T-helper 17 cell (primary cell): ENCODE measurements around the gene DCTPP1. TPM values are rescaled to one million over a fixed set of nuclear protein-coding genes. Genes with fewer than 3 reads are reported as not detected.
A peak's percentile ranks its signal among the peaks of the same experiment; 100 is the strongest.
"Not testable (repeated sequence)": the region's sequence is repeated elsewhere in the genome, so short reads cannot be mapped to it uniquely, and the experiment has no call there.

Experiments
- ATAC-seq: fragments of 150-1000 bp; cut with Tn5 transposase; 2 replicates; pipeline ENCODE4 v1.10.0; 2021; ENCODE audit warnings: mild to moderate bottlenecking, moderate library complexity
- DNase-seq, 3 donors: peaks; one replicate each; pipeline versions ENCODE4 v3.0.0 to v3.0.0-alpha.2; 2020 to 2021
- H3K9me3 ChIP-seq: one replicate; pipeline ENCODE4 v1.7.0; 2013; ENCODE audit warnings: low read length, mild to moderate bottlenecking; ENCODE audit not compliant: control insufficient read depth, poor library complexity, severe bottlenecking
- H3K27ac Mint-ChIP-seq: one replicate; pipeline ENCODE4 v1.8.0; 2022; ENCODE audit warnings: mild to moderate bottlenecking, moderate library complexity, mixed read lengths
- H3K27me3 Mint-ChIP-seq: one replicate; pipeline ENCODE4 v1.8.0; 2022; ENCODE audit warnings: mixed read lengths
- H3K36me3 Mint-ChIP-seq: one replicate; pipeline ENCODE4 v1.8.0; 2022; ENCODE audit warnings: low read depth, mixed read lengths
- H3K4me1 Mint-ChIP-seq: one replicate; pipeline ENCODE4 v1.8.0; 2022; ENCODE audit warnings: mild to moderate bottlenecking, mixed read lengths
- H3K4me3 Mint-ChIP-seq: one replicate; pipeline ENCODE4 v1.8.0; 2022; ENCODE audit warnings: mild to moderate bottlenecking, moderate library complexity, mixed read lengths
- total RNA-seq, 4 donors: library from RNA in 2 of 4; stranded (reverse) in 2 of 4; gene quantifications; one replicate each; pipeline ENCODE4 v1.2.3 and lab custom pipeline; 2022 to 2026

The DCTPP1 gene
- total RNA-seq (10 to 100 TPM; 17.4 to 19.2 TPM), total RNA-seq (lab: John Stamatoyannopoulos, UW) (9.9 to 17.0 reads per million in 2 donors)

DNA sequence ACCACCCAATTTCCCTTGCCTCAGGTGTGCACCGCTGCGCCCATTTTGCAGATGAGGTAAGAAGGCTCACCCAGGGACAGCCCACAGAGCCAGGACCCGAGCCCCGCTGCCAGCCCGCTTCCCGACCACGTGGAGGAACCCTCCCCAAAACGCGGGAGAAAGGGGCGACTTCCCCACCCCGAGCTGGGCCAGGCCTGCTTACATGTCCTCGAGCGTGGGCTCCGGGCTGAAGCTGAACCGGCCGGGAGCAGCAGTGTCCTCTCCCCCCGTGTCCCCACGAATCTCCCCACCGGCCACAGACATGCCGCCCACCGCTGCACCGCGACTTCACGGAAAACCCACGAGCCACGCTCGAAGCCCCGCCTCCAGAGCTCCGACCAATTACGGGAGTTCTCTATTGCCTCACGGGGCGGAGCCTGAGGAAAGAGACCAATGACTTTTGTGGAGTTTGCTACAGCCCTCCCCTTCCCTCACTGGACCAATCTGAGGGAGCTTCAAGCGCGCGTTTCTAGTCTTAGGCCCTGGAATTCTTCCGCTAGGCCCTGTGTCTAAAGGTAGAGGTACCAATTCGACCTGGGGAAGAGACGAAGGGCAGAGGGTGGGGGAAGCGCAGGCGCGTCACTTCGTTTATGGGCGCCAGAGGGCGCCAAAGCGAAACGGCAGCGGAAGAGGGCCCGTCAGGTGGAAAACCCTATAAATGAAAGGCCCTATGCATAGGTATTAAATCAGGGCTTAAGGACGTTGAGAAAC lies at the start of gene DCTPP1:
TSS of gene DCTPP1 (minus strand) at position 353 of the 750 bp plus-strand sequence. CDS start at position 303, 50 bp downstream.
- DNase-seq (peak; percentile 87 to 91 (median 87)), ATAC-seq (peak; percentile 97)
- no peak within 1 kb of the TSS for H3K4me3 Mint-ChIP-seq
- peaks cover 5% of the 10 kb centered on the region for H3K36me3 Mint-ChIP-seq
- H3K27ac Mint-ChIP-seq: no peak within 1 kb of the TSS
- no peaks in the 10 kb centered on the region for H3K9me3 ChIP-seq
- H3K27me3 Mint-ChIP-seq: no peaks in the 10 kb centered on the region
- H3K4me1 Mint-ChIP-seq: peaks cover 19% of the 10 kb centered on the region

DNA sequence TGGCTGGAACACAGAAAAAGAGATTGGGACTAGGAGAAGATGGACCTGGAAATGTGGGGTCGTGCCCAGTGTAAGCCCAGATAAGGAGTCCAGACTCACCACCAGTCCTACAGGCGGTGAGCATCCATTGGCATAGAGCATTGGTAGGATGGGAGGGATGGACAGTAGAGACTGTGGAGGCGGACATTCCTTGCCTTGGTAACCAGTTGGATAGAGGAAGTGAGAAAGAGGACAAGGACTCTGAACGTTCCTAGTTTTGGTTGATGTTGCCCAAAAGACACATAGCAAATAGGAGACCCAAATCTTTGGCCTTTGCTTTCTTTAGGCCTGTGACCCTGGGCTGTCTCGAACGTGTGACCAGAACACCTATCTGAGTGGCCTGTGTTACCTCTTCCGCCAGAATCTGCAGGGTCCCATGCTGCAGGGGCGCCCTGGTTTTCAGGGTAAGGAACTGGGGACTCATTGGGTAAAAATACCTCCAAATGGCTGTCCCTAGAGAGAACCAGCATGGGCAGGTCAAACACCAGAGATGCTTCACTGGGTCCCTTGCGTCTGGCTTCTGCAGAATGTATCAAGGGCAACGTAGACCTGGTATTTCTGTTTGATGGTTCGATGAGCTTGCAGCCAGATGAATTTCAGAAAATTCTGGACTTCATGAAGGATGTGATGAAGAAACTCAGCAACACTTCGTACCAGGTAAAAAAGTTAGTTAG lies 49.1 kb upstream of the DCTPP1 start:
- Mint-ChIP-seq H3K4me3 (peak overlapping the region; percentile 63), H3K27ac (no peak overlapping the region), H3K27me3 (no peaks in the 10 kb centered on the region), H3K36me3 (peaks cover 8% of the 10 kb centered on the region), H3K4me1 (peaks cover 36% of the 10 kb centered on the region)
- DNase-seq (no peak), ATAC-seq (no peak)
- no peaks in the 10 kb centered on the region for H3K9me3 ChIP-seq

- H3K27me3 Mint-ChIP-seq, H3K36me3 Mint-ChIP-seq, H3K9me3 ChIP-seq, ATAC-seq, DNase-seq: not testable (repeated sequence)
- Mint-ChIP-seq H3K4me1 (peaks cover 41% of the 10 kb centered on the region), H3K4me3 (peak overlapping the region; percentile 16), H3K27ac (peak overlapping the region; percentile 96)
Measured at GRCh38 chr16:30477773-30478172, 47.9 kb upstream of the DCTPP1 start.

- Mint-ChIP-seq H3K27ac (peak overlapping the region; percentile 96), H3K4me1 (peaks cover 44% of the 10 kb centered on the region), H3K36me3 (peaks cover 4% of the 10 kb centered on the region), H3K4me3 (no peak overlapping the region), H3K27me3 (no peaks in the 10 kb centered on the region)
- H3K9me3 ChIP-seq: no peaks in the 10 kb centered on the region
- ATAC-seq (no peak), DNase-seq (no peak)
Measured at GRCh38 chr16:30476991-30477390, 47.2 kb upstream of the DCTPP1 start.

GRCh38 chr16:30474684-30475083 lies 44.9 kb upstream of the DCTPP1 start:
- peak overlapping the region; percentile 96 for H3K27ac Mint-ChIP-seq
- no peaks in the 10 kb centered on the region for H3K27me3 Mint-ChIP-seq
- peaks cover 4% of the 10 kb centered on the region for H3K36me3 Mint-ChIP-seq
- no peak for DNase-seq
- ATAC-seq: no peak
- no peaks in the 10 kb centered on the region for H3K9me3 ChIP-seq
- H3K4me1 Mint-ChIP-seq: peaks cover 46% of the 10 kb centered on the region
- H3K4me3 Mint-ChIP-seq: peak overlapping the region; percentile 99

- Mint-ChIP-seq H3K4me1 (peaks cover 49% of the 10 kb centered on the region), H3K27me3 (no peaks in the 10 kb centered on the region), H3K36me3 (peaks cover 4% of the 10 kb centered on the region), H3K4me3 (peak overlapping the region; percentile 99), H3K27ac (peak overlapping the region; percentile 96)
- no peak for ATAC-seq
- no peak for DNase-seq
- no peaks in the 10 kb centered on the region for H3K9me3 ChIP-seq
Measured at GRCh38 chr16:30474074-30474452, 44.2 kb upstream of the DCTPP1 start.

DNA sequence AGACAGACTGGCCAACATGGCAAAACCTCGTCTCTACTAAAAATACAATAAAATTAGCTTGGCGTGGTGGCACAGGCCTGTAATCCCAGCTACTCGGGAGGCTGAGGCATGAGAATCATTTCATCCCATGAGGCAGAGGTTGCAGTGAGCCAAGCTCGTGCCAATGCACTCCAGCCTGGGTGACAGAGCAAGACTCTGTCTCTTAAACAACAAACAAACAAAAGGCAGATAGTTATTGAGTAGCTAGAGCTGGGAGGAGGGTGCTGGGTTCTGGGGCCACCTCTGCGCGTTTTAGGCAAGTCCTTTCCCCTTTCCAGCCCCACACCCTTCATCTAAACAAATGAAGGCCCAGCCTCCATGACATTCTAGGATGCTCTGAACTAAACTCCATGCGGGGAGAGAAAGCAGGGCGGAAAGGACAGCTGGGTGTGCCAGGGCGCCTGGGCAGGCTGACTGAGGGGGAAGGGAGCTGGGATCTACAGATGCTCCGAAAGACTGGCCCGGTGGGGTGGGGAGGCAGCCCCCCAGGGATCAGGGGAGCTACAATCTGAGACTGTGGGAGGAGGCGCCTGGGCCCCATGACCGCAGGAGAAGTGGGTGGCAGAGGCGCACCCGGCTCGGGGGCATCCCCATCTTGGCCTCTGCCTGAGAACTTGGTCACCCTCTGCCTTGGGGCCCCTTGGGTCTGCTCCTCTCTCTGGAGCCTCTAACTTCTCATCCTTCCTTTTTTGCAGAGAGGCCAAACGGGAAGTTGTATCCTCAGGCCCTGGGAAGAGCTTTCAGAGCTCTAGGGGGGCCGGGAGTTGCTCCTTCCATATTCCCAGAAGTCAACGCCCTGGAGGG lies 43.6 kb upstream of the DCTPP1 start:
- peak; percentile 29 to 34 (median 31) for DNase-seq
- H3K4me1 Mint-ChIP-seq: peaks cover 47% of the 10 kb centered on the region

DNA sequence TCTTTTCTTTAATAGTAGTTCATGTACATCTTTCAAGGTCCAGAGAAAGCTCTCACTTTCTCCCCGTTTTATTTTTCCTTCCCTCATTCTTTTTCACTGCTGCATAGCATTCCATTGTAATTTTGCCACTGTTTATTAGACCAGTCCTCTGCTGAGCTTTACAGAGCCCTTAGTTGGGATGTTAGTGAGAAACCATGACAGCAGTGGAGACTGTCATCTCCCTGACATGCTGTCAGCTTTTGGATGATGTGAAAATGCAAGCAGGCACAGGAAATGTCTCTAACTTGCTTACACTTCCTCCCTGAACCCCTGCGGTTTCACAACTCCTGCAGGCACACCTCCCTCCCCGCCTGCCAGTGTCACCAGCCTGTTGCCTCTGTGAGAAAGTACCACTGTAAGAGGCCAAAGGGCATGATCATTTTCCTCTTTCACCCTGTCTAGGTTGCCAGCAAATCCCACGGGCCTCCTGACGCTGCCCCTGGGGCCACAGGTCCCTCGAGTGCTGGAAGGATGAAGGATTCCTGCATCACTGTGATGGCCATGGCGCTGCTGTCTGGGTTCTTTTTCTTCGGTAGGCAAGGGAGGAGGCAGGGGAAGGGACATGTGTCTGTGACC lies 42.6 kb upstream of the DCTPP1 start, which contains the start of gene ITGAL:
TSS of gene ITGAL (plus strand) at position 415 of the 615 bp plus-strand sequence. CDS start at position 511, 96 bp downstream.
- no peaks in the 10 kb centered on the region for H3K27me3 Mint-ChIP-seq
- ATAC-seq (peak; percentile 84), DNase-seq (peak; percentile 46 to 67 (median 61))
- peaks cover 42% of the 10 kb centered on the region for H3K4me1 Mint-ChIP-seq
- H3K9me3 ChIP-seq: no peaks in the 10 kb centered on the region
- H3K4me3 Mint-ChIP-seq: peak within 1 kb of the TSS; percentile 99
- H3K36me3 Mint-ChIP-seq: no peaks in the 10 kb centered on the region
- H3K27ac Mint-ChIP-seq: peak within 1 kb of the TSS; percentile 96

More for the DNA sequence above, 43.6 kb upstream of the DCTPP1 start:
- peaks cover 2% of the 10 kb centered on the region for H3K36me3 Mint-ChIP-seq
- H3K9me3 ChIP-seq: no peaks in the 10 kb centered on the region
- H3K27ac Mint-ChIP-seq: peak overlapping the region; percentile 96
- H3K27me3 Mint-ChIP-seq: no peaks in the 10 kb centered on the region
- peak; percentile 59 for ATAC-seq
- peak overlapping the region; percentile 99 for H3K4me3 Mint-ChIP-seq

DNA sequence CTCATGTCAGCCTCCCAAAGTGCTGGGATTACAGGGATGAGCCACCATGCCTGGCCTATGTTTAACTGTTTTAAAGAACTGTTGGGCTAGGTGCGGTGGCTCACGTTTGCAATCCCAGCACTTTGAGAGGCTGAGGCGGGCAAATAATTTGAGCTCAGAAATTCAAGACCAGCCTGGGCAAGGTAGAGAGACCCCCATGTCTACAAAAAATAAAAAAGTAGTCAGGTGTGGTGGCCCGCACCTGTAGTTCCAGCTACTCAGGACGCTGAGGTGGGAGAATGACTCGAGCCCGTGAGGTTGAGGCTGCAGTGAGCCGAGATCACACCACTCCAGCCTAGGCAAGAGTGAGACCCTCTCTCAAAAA lies 40.8 kb upstream of the DCTPP1 start:
- Mint-ChIP-seq H3K4me3 (peak overlapping the region; percentile 52), H3K4me1 (peaks cover 38% of the 10 kb centered on the region), H3K36me3 (no peaks in the 10 kb centered on the region), H3K27ac (peak overlapping the region; percentile 96), H3K27me3 (no peaks in the 10 kb centered on the region)
- DNase-seq: no peak
- H3K9me3 ChIP-seq: no peaks in the 10 kb centered on the region
- no peak for ATAC-seq

GRCh38 chr16:30470170-30470512 lies 40.3 kb upstream of the DCTPP1 start:
- peaks cover 34% of the 10 kb centered on the region for H3K4me1 Mint-ChIP-seq
- H3K27me3 Mint-ChIP-seq: no peaks in the 10 kb centered on the region
- peak overlapping the region; percentile 96 for H3K27ac Mint-ChIP-seq
- no peaks in the 10 kb centered on the region for H3K9me3 ChIP-seq
- H3K4me3 Mint-ChIP-seq: peak overlapping the region; percentile 21
- ATAC-seq (no peak), DNase-seq (no peak)
- no peaks in the 10 kb centered on the region for H3K36me3 Mint-ChIP-seq

GRCh38 chr16:30464078-30464477 lies 34.2 kb upstream of the DCTPP1 start:
- ATAC-seq: no peak
- peak overlapping the region; percentile 82 for H3K27ac Mint-ChIP-seq

DNA sequence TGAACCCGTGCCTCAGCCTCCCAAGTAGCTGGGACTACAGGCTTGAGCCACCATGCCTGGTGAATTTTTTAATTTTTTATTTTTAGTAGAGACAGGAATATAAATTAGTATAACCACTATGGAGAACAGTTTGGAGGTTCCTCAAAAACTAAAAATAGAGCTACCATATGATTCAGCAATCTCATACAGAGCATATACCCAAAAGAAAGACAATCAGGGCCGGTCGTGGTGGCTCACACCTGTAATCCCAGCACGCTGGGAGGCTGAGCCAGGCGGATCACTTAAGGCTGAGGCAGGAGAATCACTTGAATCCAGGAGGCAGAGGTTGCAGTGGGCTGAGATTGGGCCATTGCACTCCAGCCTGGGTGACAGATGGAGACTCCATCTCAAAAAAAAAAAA lies 31.6 kb upstream of the DCTPP1 start:
- DNase-seq, H3K27ac Mint-ChIP-seq, H3K4me3 Mint-ChIP-seq, H3K36me3 Mint-ChIP-seq, H3K9me3 ChIP-seq, H3K27me3 Mint-ChIP-seq, ATAC-seq: not testable (repeated sequence)
- peaks cover 25% of the 10 kb centered on the region for H3K4me1 Mint-ChIP-seq

More at GRCh38 chr16:30464078-30464477, 34.2 kb upstream of the DCTPP1 start:
- Mint-ChIP-seq H3K27me3 (no peaks in the 10 kb centered on the region), H3K36me3 (no peaks in the 10 kb centered on the region), H3K4me3 (no peak overlapping the region), H3K4me1 (peaks cover 9% of the 10 kb centered on the region)
- no peaks in the 10 kb centered on the region for H3K9me3 ChIP-seq
- no peak for DNase-seq
